Thyroid gland (tissue), 4 donors: ENCODE data around the gene ADGRB3. TPM values are rescaled to one million over a fixed set of nuclear protein-coding genes. Genes with fewer than 3 reads are reported as not detected.

Experiments used
- DNase-seq, 2 donors: peaks; one replicate each; pipeline ENCODE4 v3.0.0-alpha.2; 2019
- H3K27ac ChIP-seq, 3 donors: fragments of 200-600 bp; sonication (generic); 1 replicate in 2 of 3; 2 replicates in 1 of 3; pipeline ENCODE4 v1.5.1; 2016 to 2019; ENCODE audit warnings: mild to moderate bottlenecking in 1 of 3, moderate library complexity in 1 of 3
- H3K27me3 ChIP-seq: fragments of 200-600 bp; sonication (generic); one replicate; pipeline ENCODE4 v1.5.1; 2019
- H3K36me3 ChIP-seq, 2 donors: fragments of 200-600 bp; sonication (generic); one replicate each; pipeline ENCODE4 v1.5.1; 2016 to 2019
- H3K4me1 ChIP-seq, 2 donors: fragments of 200-600 bp; sonication (generic); one replicate each; pipeline ENCODE4 v1.5.1; 2017 to 2019
- H3K4me3 ChIP-seq, 3 donors: fragments of 200-600 bp; sonication (generic); replicated peaks in 1 of 3; 1 replicate in 2 of 3; 2 replicates in 1 of 3; pipeline ENCODE4 v1.5.1; 2016; ENCODE audit warnings: mild to moderate bottlenecking in 1 of 3
- H3K9me3 ChIP-seq: fragments of 200-600 bp; sonication (generic); one replicate; pipeline ENCODE4 v1.5.1; 2017
- CTCF ChIP-seq, 6 experiments: fragments of 200-600 bp in 3 of 6; fragments of 450-650 bp in 3 of 6; sonication (generic) in 3 of 6; IDR thresholded peaks; one replicate each; pipeline ENCODE4 v1.5.1; 2016 to 2019; ENCODE audit warnings: antibody characterized with exemption in 6 of 6, mild to moderate bottlenecking in 2 of 6, inconsistent platforms in 1 of 6, moderate library complexity in 1 of 6
- POLR2A ChIP-seq, 2 donors: fragments of 450-650 bp; IDR thresholded peaks; one replicate each; pipeline ENCODE4 v1.6.1; 2017; ENCODE audit warnings: antibody characterized with exemption in 2 of 2, mild to moderate bottlenecking in 2 of 2, moderate library complexity in 1 of 2
- WGBS, 2 donors: methylation state at CpG; one replicate each; pipeline ENCODE4 v1.1.5; 2017; 5-methylcytosine and 5-hydroxymethylcytosine counted together
- intact Hi-C: fragments of 100-400 bp; cut with DNase I; formaldehyde crosslinking; loops from one replicate; pipeline ENCODE4 v1.15.1; 2023
- total RNA-seq, 4 donors: library from RNA; depleted of rRNA; stranded (reverse); fragments of >200 nt; gene quantifications; one replicate each; pipeline ENCODE4 v1.2.3, GENCODE V29; 2016

Gene ADGRB3
- total RNA-seq, 4 donors from 2014 or later = 0.45 to 3.0 (median 1.4) TPM

- Histone ChIP-seq H3K9me3 (no peaks in the 10 kb centered on the region), H3K27ac (no peak overlapping the region), H3K36me3 (no peaks in the 10 kb centered on the region), H3K4me3 (no peak overlapping the region), H3K27me3 (no peaks in the 10 kb centered on the region), H3K4me1 (no peaks in the 10 kb centered on the region)
- TF ChIP-seq CTCF (IDR thresholded peaks at IDR 0.05) (no peak), POLR2A (IDR thresholded peaks at IDR 0.05) (no peak)
- intact Hi-C loops = no loop called here
- 51 to 71% methylated on average over 3 of the region's 3 CpGs for WGBS, 2 donors
- DNase-seq = no peak
Measured at GRCh38 chr6:69007781-69008180, 372.7 kb downstream of the ADGRB3 start.

GRCh38 chr6:69012211-69012610 is 377.1 kb downstream of the ADGRB3 start:
- intact Hi-C loops = no loop called here
- no peak overlapping the region for H3K27ac ChIP-seq
- no peak overlapping the region for H3K4me3 ChIP-seq
- no peaks in the 10 kb centered on the region for H3K9me3 ChIP-seq
- DNase-seq = no peak
- H3K36me3 ChIP-seq = no peaks in the 10 kb centered on the region
- TF ChIP-seq CTCF (IDR thresholded peaks at IDR 0.05) = no peak
- TF ChIP-seq POLR2A (IDR thresholded peaks at IDR 0.05) = no peak
- no peaks in the 10 kb centered on the region for H3K27me3 ChIP-seq
- WGBS, 2 donors = 70 to 71% methylated on average over 2 of the region's 2 CpGs
- no peaks in the 10 kb centered on the region for H3K4me1 ChIP-seq

- TF ChIP-seq POLR2A (IDR thresholded peaks at IDR 0.05) (no peak), CTCF (IDR thresholded peaks at IDR 0.05) (no peak)
Measured at GRCh38 chr6:69012876-69013275, 377.8 kb downstream of the ADGRB3 start.

GRCh38 chr6:69018906-69019305 is 383.8 kb downstream of the ADGRB3 start:
- H3K27me3 ChIP-seq = no peaks in the 10 kb centered on the region
- H3K4me1 ChIP-seq = no peaks in the 10 kb centered on the region
- no peaks in the 10 kb centered on the region for H3K9me3 ChIP-seq
- H3K36me3 ChIP-seq = no peaks in the 10 kb centered on the region
- 92 to 95% methylated on average over 1 of the region's 1 CpG for WGBS, 2 donors
- H3K4me3 ChIP-seq = no peak overlapping the region
- intact Hi-C loops = no loop called here
- H3K27ac ChIP-seq = no peak overlapping the region
- no peak for TF ChIP-seq POLR2A (IDR thresholded peaks at IDR 0.05)
- TF ChIP-seq CTCF (IDR thresholded peaks at IDR 0.05) = no peak
- no peak for DNase-seq

More at GRCh38 chr6:69012876-69013275, 377.8 kb downstream of the ADGRB3 start:
- 70 to 73% methylated on average over 4 of the region's 4 CpGs for WGBS, 2 donors
- Histone ChIP-seq H3K36me3 (no peaks in the 10 kb centered on the region), H3K9me3 (no peaks in the 10 kb centered on the region), H3K27me3 (no peaks in the 10 kb centered on the region), H3K4me3 (no peak overlapping the region), H3K27ac (no peak overlapping the region), H3K4me1 (no peaks in the 10 kb centered on the region)
- DNase-seq = no peak
- intact Hi-C loops = no loop called here

GRCh38 chr6:69019832-69020231 is 384.8 kb downstream of the ADGRB3 start:
- DNase-seq = no peak
- H3K4me1 ChIP-seq = no peaks in the 10 kb centered on the region
- H3K4me3 ChIP-seq = no peak overlapping the region
- intact Hi-C loops = no loop called here
- no peaks in the 10 kb centered on the region for H3K36me3 ChIP-seq
- no peak for TF ChIP-seq POLR2A (IDR thresholded peaks at IDR 0.05)
- TF ChIP-seq CTCF (IDR thresholded peaks at IDR 0.05) = no peak
- no peak overlapping the region for H3K27ac ChIP-seq
- 78 to 84% methylated on average over 4 of the region's 4 CpGs for WGBS, 2 donors
- H3K9me3 ChIP-seq = no peaks in the 10 kb centered on the region
- no peaks in the 10 kb centered on the region for H3K27me3 ChIP-seq
